HuH-7.5 (cell line): Measurements from ENCODE around the gene ARHGAP45.
A peak's percentile ranks its signal among the peaks of the same experiment; 100 is the strongest.

ENCODE experiments used
- DNase-seq: peaks from one replicate; pipeline ENCODE4 v3.0.0; 2011; ENCODE audit warnings: low spot score

The ARHGAP45 gene

DNA sequence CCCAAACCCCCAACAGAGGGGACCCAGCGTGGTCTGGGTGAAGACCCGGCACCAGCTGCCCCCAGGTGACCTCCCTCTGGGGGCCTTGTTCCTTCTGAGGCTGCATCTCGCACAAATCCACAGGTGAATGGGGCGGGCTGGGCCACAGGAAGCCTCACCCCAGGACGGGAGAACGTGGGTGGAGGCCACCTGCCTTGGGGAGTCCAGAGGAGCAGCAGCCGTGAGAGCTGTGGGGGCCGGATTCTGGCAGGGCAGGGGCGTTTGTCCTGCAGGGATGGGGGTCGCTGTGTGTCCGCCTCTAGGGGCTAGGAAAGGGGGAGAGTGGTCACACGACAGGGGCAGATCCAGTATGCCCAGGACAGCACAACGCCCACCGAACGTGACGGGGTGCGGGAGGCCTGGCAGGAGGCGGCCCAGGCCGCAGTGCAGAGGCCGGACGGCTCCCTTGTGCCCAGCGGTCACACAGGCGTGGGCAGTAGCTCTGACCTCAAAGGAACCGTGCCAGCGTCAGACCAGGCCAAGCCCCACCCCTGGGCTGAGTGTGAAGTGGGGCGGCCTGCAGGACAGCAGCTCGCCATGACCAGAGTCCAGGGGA, 21.5 kb downstream of the ARHGAP45 start:
- no peak for DNase-seq

DNA sequence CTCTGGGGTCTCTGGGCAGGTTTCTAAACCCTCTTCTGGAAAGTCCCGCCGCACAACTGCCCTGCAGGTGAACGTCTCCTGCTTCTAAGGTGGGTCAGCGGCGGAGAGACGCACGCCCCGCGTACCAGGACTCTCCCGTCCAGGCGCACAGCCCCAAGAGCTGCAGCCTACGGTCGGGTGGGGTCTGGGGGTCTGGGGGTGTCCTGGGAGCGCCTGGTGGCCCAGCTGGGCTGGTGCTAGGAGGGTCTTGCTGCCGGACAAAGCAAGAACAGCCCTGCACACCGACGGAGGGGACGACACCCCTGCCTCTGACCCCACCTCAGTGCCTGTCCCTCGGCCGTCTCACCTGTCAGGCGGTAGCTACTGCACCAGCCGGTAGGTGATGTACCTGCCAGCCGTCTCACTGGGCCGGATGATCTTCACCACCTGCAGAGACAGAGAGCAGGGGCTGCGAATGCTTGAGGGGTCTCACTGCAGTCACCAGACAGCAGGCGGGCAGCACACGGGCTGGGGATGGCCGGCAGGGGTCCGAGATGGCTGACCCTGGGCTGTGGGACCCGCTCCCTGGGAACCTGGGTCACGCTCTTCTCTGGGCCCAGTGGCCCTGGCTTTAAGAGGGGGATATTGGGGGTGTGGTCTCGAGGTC, 22.3 kb downstream of the ARHGAP45 start:
- no peak for DNase-seq

DNA sequence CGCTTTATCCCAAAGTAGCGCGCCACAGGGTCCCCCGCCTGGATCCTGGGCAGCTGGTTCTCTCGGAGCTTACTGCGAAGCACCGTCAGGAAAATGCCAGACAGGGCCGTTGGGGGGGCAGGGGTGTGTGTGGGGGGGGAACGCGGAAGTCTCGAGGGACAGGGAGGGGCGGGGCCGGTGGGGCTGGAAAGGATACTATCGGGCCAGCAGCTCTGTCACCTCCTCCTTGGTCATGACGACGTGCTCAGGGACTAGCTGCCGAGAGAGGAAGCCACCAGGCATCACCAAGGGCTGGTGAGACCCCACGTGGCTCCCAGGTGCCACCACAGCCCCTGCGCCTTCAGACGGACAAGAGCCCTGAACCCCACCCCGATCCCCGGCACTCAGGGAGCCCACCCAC, 22.9 kb downstream of the ARHGAP45 start:
- DNase-seq: no peak

DNA sequence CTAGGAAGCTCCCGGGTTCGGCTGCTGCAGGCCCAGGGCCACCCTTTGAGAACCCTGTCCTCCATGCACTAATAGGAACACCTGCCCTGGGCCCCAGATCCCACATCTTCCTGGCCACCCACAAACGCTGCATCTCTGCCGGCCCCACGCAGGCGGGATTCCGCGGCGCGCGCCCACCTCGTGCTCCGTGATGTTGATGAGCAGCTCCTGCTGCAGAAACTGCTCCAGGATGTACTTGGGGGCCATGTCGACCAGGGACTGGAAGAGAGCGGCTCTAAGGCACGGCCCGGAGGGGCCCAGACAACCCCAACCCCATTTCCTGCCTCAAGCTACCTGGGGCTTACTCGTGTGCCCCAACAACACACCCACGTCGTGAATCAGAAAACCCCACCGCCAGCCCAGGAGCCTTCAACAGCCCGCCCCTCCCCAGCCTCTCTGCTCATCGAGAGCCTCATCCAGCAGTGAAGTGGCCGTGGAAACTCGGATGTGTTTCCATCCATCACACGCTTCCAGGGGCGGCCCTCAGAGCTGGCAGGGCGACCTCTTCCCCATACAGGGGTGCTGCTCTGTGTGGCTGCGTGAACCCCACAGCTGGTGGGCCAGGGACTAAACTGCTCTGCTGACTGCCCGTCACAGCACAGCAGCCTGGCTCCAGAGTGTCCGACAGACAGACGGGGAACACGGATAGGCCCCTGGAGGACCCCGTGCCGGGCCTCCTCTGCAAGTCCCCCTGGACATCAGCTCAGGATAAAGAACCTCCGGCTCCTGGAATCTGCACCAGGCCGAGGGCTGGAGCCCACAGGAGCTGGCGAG, 24.0 kb downstream of the ARHGAP45 start:
- no peak for DNase-seq

DNA sequence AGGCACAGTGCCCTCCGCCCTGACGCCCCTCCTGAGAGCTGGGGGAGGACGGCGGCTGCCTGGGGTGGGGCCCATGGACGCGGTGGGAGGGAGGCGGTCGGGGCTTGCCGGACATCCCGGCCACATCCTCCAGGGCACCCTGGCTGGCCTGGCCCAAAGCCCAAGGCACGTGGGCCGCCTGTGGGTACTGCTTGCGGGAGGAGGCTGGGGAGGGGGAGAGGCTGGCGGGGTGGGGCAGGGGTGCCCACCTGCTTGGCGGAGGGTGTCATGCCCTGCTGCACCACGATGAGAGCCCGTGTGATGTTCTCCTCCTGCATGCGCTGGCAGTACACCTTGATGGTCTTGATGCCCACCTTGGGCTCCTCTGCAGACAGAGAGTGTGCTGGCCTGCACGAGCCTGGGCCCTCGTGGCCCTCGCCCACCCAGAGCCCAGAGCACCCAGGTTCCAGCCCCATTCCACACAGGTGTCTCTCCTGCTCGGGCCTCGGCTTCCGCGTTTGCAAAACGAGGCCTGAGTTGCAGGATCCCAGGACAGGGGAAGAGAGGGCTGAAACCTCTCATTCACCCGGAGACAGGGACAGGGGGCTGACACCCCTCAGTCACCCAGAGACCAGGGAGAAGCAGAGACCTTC, 24.7 kb downstream of the ARHGAP45 start:
- no peak for DNase-seq

DNA sequence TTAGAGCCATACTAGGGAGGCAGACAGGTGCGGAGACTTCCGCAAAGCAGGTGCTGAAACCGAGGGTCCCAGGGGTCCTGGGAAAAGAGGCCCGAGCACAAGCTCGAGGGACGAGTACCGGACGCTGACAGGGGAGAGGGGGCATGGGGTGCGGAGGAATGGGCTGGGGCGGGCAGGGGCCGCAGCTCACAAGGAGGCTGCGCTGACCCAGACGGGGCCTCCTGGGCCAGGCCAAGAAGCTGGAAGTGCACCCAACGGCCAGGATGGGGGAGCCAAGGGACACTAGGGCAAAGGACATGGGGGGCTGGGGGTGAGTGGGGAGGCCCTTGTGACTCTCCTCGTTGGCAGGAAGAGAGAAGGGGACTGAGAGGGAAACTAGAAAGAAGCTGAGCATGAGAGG, 26.4 kb downstream of the ARHGAP45 start:
- DNase-seq: no peak

DNA sequence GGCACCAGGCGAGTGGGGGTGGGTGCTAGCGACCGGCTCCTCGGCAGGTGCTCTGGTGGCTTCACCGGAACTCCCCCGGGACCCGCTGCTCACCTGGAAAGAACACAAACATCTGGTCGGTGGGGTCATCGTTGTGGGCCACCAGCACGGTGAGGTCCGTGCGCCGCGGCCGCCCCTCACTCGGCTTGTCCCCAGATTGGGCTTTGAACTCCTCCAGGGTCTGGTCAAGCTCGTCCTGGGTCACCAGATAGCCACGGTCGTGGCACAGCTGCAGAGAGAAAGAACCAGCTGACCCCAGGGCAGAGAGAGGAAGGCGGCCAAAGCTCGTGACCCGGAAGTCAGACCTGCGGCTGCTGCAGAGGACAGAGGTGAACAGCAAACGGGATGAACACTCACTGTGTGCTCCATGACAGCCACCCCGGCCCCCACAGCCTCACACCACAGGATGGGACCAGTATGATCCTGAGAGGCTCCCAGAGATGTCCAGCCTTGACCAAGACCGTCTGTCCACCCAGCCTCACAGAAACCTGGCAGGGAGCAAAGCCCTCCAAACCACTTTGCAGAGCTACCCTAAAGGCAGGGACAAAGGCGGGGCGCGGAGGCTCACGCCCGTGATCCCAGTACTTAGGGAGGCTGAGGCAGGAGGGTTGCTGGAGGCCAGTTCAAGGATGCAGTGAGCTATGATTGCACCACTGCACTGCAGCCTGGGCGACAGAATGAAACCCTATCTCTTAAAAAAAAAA, 27.0 kb downstream of the ARHGAP45 start:
- no peak for DNase-seq

DNA sequence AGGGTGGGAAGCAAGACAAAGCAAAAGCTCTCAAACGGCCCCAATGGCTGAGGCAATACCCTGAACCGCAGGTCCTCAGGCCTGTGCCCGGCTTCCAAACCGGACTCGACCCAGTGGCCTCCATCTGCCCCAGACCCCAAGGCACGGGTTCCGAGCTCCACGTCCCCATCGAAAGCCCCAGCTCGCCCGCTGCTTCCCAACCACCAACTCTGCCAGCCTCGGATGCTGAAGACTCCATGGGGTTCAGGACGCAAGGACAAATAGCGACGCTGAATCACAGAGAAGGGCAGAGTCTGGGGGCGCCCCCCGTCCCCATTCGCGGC, 27.6 kb downstream of the ARHGAP45 start:
- no peak for DNase-seq

DNA sequence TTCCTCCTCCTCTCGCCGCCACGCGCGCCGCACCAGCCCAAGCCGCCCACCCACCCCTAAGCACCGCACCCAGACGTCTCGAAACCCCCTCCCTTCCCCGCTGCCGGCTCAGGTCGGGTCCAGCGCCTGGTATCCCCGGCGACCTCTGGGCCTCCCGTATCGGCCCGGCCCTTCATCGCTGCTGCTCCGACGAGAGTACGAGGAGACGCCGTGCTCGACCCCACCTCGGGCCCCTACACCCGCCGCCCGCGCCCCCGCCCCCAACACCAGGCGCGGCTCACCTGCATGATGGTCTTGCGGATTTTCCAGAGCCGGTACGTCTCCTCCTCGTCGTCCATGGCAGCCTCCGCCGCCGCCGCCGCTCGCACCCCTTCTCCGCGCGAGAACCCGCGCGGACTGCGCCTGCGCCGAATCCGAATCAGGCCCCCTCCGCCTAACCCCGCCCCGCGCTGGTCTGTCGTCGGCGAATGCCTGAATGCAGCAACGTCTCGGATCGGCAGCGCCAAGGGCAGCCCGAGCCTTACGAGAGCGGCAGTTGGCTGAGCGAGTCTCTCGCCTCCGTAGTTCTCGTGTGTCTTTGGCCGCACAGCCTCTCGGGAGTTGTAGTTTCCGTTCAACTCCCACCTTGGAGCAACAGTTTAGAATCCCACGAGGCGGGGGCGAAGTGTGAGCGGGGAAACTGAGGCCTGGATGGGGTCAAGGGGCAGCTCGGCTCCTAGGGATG, 28.2 kb downstream of the ARHGAP45 start, which contains the start of gene POLR2E:
Gene POLR2E (minus strand): TSS at position 398 of the 724 bp plus-strand sequence. CDS start 60 bp downstream, at position 338.
- peak; percentile 96 for DNase-seq

DNA sequence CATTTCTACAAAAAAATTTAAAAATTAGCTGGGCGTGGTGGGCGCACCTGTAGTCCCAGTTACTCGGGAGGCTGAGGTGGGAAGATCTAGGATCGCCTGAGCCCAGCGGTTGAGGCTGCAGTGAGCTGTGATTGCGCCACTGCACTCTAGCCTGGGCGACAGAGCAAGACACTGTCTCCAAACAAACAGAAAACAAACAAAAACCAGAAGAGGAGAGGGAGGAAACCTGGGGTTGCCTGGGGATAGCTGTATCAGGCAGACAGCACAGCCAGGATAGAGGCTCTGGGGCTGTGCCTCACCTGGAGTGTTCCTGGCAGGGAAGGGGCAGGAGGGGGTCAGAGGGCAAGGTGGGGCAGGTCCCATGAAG, 30.8 kb downstream of the ARHGAP45 start:
- peak; percentile 80 for DNase-seq

DNA sequence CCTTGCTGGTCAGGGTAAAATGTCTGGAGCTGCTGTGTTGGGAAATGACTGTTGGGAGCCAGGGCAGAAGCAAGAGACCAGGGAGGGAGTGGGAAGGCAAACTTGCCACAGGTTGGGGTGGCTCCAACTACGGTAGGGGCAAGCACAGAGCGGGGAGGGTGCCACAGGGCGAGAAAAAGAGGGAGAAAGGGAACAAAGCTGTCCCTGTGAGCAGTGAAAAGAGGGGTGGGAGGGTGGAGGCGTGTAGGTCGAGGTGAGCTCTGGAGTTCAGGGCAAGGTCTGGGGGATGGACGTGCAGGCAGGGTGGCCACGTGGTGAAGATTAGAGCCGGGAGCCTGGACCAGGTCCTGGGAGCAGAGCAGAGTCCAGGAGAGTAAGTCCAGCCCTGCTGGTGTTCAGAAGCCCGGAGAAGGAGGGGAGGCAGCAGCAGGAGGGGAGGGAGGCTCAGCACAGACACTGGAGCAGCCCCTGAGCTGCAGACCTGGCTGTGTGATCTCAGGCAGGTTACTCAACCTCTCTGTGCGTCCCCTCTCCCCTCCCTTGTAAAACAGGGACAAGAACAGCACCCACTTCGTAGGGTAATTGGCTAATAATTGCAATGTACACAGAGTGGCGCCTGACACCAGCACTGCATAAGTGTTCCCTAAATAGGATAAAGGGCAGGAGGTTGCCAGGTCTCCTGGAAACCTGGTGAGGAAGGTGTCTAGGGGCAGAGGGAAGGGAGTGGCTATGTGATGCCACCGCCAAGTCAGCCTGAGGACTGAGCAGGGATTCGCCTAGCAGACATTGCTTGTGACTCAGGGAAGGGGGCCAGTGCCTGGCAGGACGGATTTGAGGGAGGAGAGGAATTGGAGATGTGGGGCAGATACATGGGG, 31.4 kb downstream of the ARHGAP45 start:
- peak; percentile 78 for DNase-seq

DNA sequence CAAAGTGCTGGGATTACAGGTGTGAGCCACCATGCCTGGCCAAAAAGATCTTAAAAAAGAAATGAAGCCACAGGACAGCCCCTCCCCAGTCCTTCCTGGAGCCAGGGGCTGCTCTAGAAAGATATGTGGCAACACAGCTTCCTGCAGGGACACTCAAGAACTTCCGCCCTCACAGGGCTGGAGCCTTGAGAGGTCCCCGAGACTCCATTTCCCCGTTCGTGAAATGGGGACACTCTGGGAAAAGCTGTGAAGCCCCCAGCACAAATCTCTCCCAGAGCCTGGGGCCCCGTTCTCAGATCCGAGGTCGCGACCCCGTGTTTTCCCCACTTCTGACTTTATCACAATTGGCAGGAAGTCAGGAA, 34.4 kb downstream of the ARHGAP45 start:
- DNase-seq: no peak

DNA sequence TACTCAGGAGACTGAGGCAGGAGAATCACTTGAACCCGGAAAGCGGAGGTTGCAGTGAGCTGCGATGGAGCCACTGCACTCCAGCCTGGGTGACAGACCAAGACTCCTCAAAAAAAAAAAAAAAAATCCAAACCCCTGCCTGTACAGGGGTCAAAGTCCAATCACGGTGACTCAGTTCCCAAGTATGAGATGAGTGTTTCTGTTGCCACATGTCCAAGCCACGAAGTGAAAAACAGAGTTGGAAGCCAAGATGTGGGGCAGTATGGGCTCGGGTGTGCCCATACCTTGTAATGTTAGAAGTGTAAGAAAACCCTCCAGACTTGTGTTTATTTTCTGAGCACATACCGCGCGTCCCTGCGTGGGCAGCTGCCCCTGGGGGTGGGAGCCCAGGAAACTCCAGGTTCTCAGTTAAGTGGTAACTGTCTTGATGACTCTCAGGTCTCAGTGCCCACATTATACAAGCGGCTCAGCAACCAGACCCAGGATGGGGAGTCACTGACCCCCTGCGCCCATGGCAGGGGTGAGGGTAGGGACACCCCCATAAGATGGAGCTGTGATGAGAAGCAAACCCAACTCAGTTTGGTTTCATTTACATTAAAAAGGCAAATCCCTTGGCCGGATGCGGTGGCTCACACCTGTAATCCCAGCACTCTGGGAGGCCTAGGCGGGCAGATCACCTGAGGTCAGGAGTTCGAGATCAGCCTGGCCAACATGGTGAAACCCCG, 35.6 kb downstream of the ARHGAP45 start:
- no peak for DNase-seq

DNA sequence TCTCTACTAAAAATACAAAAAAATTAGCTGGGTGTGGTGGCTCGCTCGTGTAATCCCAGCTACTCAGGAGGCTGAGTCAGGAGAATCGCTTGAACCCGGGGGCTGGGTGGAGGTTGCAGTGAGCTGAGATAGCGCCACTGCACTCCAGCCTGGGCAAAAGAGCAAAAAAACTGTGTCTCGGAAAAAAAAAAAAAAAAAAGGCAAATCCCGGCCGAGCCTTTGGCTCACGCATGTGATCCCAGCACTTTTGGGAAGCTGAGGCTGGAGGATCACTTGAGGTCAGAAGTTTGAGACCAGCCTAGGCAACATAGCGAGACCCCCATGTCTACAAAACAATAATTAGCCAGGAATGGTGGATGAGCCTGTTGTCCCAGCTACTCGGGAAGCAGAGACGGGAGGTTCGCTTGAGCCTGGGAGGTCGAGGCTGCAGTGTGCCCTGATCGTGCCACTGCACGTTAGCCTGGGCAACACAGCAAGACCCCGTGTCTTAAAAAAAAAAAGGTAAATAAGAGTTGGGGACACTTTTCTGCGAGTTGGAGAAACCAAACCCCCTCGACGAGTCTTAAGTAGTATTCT, 36.3 kb downstream of the ARHGAP45 start:
- DNase-seq: no peak

DNA sequence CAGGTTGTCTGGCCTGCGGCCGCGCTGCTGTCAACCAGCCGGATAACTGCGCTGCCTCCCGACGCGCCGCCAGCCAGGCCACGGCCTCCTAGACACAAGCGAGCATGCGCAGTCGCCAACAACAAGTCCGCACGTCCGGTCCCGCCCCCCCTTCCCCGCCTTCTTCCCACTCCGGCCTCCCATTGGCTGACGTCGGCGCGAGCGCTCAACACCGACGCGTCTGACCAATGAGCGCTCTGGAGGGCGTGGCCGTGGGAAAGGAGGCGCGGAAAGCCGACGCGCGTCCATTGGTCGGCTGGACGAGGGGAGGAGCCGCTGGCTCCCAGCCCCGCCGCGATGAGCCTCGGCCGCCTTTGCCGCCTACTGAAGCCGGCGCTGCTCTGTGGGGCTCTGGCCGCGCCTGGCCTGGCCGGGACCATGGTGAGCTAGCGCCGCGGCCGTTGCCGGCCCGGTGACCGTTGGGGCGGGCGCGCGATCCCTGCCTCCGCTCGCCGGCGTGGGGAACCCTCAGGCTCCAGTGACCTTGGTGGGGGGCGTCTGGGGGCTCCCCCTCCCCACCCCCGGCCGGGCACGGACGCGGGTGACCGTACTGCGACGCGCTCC, 36.8 kb downstream of the ARHGAP45 start, which contains the start of gene GPX4:
Gene GPX4 (plus strand): TSS at position 287 of the 603 bp plus-strand sequence. CDS start 50 bp downstream, at position 337.
- peak; percentile 100 for DNase-seq

DNA sequence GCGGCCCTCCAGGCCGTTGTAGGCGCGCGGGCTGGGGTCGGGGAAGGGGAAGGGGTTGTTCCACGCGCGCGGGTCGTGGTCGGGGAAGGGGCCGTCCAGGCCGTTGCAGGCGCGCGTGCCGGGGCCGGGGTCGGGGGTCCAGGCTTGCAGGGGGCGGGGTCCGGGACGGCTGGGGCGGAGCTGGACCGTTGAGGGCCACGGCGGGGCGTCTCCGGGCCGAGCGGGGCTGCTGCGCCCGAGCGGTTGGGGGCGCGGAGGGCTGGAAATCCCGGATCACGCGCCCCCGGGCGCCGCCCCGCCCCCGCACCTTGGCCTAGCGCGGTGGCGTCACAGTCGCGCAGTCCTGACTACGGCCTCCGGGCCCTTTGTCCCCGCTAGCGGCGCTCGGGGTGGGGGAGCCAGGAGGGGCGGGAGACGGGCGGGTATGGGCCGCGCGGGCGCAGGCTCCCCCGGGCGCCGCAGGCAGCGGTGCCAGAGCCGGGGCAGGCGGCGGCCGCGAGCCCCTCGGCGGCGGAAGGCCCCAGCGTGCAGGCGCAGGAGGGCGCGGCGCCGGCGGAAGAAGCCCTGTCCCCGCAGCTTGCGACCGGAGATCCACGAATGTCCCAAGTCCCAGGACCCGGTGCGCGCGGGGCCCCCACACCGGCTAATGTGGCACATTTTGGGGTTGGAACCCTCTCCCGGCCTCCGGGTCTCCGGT, 37.5 kb downstream of the ARHGAP45 start:
- DNase-seq: peak; percentile 98

DNA sequence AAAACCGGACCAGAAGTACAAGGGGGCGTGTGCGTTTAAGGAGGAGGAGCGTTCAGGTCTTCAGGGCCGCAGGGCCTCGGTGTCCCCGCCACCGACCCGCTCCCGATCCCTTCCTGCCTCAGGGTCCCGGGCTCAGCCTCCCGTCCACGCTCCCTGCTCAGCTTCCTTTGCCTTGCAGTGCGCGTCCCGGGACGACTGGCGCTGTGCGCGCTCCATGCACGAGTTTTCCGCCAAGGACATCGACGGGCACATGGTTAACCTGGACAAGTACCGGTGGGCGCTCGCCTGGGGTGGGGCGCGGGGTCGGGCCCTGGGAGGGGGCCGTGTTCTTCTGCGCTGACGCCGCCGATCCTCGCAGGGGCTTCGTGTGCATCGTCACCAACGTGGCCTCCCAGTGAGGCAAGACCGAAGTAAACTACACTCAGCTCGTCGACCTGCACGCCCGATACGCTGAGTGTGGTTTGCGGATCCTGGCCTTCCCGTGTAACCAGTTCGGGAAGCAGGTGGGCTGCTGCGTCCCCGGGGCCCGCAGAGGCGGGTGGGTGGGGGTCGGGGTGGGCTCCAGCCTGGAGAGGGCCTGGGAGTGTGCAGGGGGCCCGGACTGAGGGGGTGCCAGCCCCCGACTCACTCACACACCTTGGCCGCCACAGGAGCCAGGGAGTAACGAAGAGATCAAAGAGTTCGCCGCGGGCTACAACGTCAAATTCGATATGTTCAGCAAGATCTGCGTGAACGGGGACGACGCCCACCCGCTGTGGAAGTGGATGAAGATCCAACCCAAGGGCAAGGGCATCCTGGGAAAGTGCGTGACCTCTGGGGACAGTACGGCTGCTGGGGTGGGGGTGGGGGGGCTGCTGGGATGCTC, 38.3 kb downstream of the ARHGAP45 start:
- peak; percentile 88 for DNase-seq
